GM23248 (cell line): Measurements from ENCODE around the gene SEBOX.

Source experiments
- EZH2 ChIP-seq: fragments of 200-600 bp; sonication (generic); IDR thresholded peaks from 2 replicates; pipeline ENCODE4 v1.6.1; 2018; ENCODE audit warnings: antibody characterized with exemption, mild to moderate bottlenecking; ENCODE audit not compliant: insufficient read depth, poor library complexity, severe bottlenecking
- EZH2phosphoT487 ChIP-seq: fragments of 200-600 bp; sonication (generic); IDR thresholded peaks from 2 replicates; pipeline ENCODE4 v1.6.1; 2018; ENCODE audit warnings: antibody characterized with exemption, moderate library complexity, mild to moderate bottlenecking, low read depth; ENCODE audit not compliant: insufficient read depth

DNA sequence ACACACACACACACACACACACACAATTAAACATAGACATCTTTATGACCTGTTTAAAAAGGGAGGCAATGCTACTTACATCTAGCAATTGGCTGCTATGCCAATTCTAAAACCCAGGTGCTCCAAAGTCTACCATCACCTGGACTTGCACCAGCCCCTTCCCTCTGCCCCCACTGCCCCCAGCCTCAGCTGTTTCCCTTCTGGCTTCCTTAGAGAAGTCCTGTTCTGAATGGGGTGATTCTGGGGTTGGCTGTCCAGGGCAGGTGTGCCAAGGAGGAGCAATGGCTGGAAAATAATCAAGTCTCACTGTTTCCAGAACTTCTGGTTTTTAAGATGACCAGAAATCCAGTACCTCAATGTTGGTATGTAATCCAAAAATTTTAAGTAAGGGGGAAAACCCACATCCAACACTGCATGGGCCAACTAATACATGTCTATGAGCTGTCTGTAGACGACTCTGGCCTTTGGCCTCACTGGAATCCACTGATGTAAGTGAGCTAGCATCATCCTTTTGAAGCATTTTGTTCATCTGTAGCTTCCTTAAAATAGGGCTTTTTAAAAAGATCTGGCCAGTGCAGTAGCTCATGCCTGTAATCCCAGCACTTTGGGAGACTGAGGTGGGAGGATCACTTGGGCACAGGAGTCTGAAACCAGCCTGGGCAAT, 31.8 kb downstream of the SEBOX start:
- TF ChIP-seq EZH2phosphoT487 (no peak), EZH2 (no peak)
